ENCODE results near the gene PIP5KL1. TPM values are rescaled to one million over a fixed set of nuclear protein-coding genes. Genes with fewer than 3 reads are reported as not detected.
A peak's percentile ranks its signal among the peaks of the same experiment; 100 is the strongest.

The PIP5KL1 gene
- total RNA-seq, 1 donor from 2014 or later = not detected

DNA sequence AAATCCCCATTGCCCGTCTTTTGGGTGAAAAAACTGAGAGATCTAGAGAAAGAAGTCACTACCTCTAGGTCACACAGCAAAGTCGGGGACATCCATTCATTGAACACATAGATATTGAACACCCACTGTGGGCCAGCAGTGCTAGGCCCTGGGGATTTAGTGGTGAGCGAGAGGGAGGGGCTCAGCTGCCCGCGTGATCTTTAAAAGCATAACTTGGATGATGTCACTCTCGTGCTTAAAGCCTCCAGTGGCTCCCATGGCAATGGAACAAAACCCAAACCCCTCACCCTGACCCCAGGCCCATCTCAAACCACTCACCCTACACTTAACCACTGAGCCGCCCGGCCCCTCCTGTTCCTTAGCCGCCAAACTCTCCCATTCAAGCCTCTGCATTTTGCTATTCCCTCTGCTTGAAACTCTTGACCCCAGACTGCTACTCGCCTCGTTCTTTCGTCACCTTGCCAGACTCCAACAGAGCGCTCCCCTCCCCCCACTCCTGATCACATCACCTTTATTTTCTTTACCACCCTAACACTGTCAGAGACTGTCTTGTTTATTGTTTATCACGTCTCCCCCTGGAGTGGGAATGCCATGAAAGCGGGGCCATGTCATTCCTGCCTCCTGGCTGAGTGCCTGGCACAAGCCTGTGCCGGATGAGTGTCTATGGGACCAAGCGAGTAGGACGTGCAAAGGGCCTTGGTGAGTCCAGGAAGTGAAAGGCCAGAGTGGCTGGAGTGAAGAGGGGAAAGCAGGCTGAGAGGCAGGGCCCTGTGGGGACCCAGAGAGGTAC lies 710 bp upstream of the PIP5KL1 start:
- H3K4me1 ChIP-seq = peaks cover 3 to 35% of the 10 kb centered on the region in 2 donors
- no peak overlapping the region for H3K27ac ChIP-seq
- no peaks in the 10 kb centered on the region for H3K9me3 ChIP-seq
- H3K36me3 ChIP-seq = peaks cover 0 to 8% of the 10 kb centered on the region in 2 donors
- H3K4me3 ChIP-seq = peak overlapping the region; percentile 57
- intact Hi-C loops (cut with DNase I) = no loop called here
- no peaks in the 10 kb centered on the region for H3K27me3 ChIP-seq
- TF ChIP-seq, protein P1, sequence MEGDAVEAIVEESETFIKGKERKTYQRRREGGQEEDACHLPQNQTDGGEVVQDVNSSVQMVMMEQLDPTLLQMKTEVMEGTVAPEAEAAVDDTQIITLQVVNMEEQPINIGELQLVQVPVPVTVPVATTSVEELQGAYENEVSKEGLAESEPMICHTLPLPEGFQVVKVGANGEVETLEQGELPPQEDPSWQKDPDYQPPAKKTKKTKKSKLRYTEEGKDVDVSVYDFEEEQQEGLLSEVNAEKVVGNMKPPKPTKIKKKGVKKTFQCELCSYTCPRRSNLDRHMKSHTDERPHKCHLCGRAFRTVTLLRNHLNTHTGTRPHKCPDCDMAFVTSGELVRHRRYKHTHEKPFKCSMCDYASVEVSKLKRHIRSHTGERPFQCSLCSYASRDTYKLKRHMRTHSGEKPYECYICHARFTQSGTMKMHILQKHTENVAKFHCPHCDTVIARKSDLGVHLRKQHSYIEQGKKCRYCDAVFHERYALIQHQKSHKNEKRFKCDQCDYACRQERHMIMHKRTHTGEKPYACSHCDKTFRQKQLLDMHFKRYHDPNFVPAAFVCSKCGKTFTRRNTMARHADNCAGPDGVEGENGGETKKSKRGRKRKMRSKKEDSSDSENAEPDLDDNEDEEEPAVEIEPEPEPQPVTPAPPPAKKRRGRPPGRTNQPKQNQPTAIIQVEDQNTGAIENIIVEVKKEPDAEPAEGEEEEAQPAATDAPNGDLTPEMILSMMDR (IDR thresholded peaks at IDR 0.05) = no peak
- no peak for DNase-seq (ENCODE audit: low spot score in 2 of 2)

DNA sequence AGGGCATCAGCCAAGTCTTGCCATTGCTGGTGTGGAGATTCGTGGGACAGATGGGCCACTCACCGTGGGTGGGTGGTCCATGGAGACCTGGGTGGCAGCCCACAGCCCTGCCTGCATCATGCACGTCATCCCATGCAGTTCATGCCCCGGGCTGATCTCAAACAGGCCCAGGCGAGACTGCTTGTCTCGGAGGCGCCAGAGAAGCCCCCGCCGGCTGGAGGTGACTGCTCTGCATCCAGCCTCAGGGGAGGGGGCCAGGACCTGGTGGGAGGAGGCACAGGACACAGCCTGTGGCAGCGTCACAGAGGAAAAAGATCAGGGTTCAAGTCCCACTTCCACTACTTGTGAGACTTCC lies 975 bp downstream of the PIP5KL1 start:
- no peaks in the 10 kb centered on the region for H3K36me3 ChIP-seq
- TF ChIP-seq, protein P1 (IDR thresholded peaks at IDR 0.05) = no peak
- no peak overlapping the region for H3K27ac ChIP-seq
- H3K4me1 ChIP-seq = peaks cover 0 to 28% of the 10 kb centered on the region in 2 donors
- no peak for DNase-seq (ENCODE audit: low spot score in 2 of 2)
- H3K4me3 ChIP-seq = no peak overlapping the region
- H3K9me3 ChIP-seq = no peaks in the 10 kb centered on the region
- intact Hi-C loops (cut with DNase I) = loop anchor here (10.0 kb wide), 1 partner anchor 425 kb away; no protein-coding TSS in a partner anchor
- no peaks in the 10 kb centered on the region for H3K27me3 ChIP-seq

DNA sequence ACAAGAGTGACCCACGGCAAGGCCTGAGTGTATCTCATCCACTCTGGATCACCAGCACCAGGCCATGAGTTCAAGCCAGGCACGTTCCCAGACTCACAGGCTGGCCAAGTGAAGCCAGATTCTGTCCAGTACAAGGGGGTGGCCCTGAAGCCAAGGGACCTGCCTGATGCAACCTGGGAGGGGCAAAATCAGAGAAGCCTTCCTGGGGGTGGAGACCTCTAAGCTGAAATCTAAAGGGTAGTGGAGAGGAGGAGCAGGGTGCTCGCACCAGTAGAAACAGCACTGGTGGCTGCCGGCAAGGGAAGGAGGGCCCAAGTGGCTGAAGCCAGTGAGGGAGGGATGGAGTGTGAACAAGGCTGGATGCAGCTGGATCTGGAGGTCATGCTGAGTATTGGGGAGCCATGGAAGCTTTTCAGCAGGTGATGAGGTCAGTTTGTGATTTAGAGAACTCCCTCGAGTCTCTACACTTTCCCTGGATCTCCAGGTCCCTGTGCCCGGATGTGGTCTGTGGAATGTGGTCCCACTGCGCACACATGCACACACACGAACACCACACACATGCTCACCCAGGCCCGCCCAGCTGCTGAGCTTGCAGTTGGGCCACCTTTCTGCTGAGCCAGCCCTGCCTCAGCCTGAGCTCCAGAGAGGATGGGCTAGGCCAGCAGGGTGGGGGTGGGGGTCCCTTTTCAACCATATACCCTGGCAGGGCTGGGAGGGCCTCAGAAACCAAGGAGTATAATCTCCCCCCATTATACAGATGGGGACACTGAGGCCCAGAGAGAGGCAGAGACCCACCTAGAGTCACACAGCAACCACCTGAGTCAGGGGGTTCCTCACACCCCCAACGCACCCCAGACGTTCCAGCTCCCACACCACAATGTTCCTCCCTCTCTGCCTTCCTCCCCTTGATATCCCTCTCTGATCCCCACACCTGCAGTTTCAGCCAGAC lies 1.6 kb downstream of the PIP5KL1 start:
- no peak overlapping the region for H3K4me3 ChIP-seq
- H3K27me3 ChIP-seq = no peaks in the 10 kb centered on the region
- peaks cover 0 to 28% of the 10 kb centered on the region in 2 donors for H3K4me1 ChIP-seq
- H3K36me3 ChIP-seq = no peaks in the 10 kb centered on the region
- intact Hi-C loops (cut with DNase I) = loop anchor here (10.0 kb wide), 1 partner anchor 424 kb away; no protein-coding TSS in a partner anchor
- no peaks in the 10 kb centered on the region for H3K9me3 ChIP-seq
- TF ChIP-seq, protein P1 (IDR thresholded peaks at IDR 0.05) = no peak
- no peak overlapping the region for H3K27ac ChIP-seq
- DNase-seq (ENCODE audit: low spot score in 2 of 2) = no peak

DNA sequence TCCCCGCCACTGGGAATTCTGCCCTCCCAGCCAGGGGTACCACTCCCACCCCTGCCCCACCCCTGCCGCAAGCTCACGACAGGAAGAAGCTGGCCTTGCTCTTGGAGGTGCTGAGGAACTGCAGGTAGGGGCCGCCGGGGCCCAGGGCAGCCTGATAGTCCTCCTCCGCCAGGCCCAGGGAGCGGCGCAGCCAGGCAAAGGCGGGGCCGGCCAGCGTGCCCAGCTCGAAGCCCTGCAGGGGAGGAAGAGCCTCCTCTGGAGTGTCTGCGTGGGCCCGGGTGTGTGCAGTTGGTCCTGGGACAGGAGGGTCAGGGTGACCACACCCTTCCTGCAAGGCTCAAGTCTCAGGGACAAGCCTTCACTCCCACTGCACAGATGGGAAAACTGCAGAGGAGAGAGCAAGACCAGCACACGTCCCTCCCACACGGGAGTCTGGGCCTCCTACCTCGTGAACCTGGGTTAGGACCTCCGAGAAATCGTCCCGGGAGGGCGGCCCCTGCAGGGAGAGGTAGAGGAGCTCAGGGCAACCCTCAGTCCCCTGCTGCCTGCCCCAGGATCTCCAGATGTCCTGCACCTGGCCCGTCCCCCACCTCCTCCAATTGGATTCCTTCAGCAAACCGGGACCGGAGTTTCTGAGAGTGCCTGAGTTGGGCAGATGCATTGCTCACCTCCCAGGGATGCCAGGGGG lies 2.4 kb downstream of the PIP5KL1 start:
- TF ChIP-seq, protein P1 (IDR thresholded peaks at IDR 0.05) = no peak
- DNase-seq (ENCODE audit: low spot score in 2 of 2) = no peak
- Histone ChIP-seq H3K27me3 (no peaks in the 10 kb centered on the region), H3K4me3 (no peak overlapping the region), H3K27ac (no peak overlapping the region), H3K9me3 (no peaks in the 10 kb centered on the region), H3K4me1 (peaks cover 0 to 28% of the 10 kb centered on the region in 2 donors), H3K36me3 (no peaks in the 10 kb centered on the region)
- intact Hi-C loops (cut with DNase I) = loop anchor here (10.0 kb wide), 1 partner anchor 423 kb away; no protein-coding TSS in a partner anchor
